NCI-H446 (cell line): ENCODE data around the gene FSTL4.

Experiments
- DNase-seq, 2 experiments: peaks; one replicate each; lab custom pipeline; 2025; lab: John Stamatoyannopoulos, UW

FSTL4 gene

GRCh38 chr5:133612249-133612860 is at the start of gene FSTL4:
TSS of gene FSTL4 (minus strand) at chr5:133612541.
- peak in 1 of 2 experiments; percentile 8 for DNase-seq

GRCh38 chr5:133661389-133661788 is 49.0 kb upstream of the FSTL4 start:
- DNase-seq: no peak

GRCh38 chr5:133658327-133658726 is 46.0 kb upstream of the FSTL4 start:
- no peak for DNase-seq

- no peak for DNase-seq
Measured at GRCh38 chr5:133657036-133657435, 44.7 kb upstream of the FSTL4 start.

- no peak for DNase-seq
Measured at GRCh38 chr5:133655966-133656365, 43.6 kb upstream of the FSTL4 start.

- DNase-seq: no peak
Measured at GRCh38 chr5:133653760-133654049, 41.4 kb upstream of the FSTL4 start.

- DNase-seq: no peak
Measured at GRCh38 chr5:133652951-133653759, 40.8 kb upstream of the FSTL4 start.

- DNase-seq: no peak
Measured at GRCh38 chr5:133644000-133644865, 31.9 kb upstream of the FSTL4 start.

- no peak for DNase-seq
Measured at GRCh38 chr5:133643365-133643764, 31.0 kb upstream of the FSTL4 start.

GRCh38 chr5:133642153-133642722 is 29.9 kb upstream of the FSTL4 start:
- DNase-seq: no peak

GRCh38 chr5:133641683-133642082 is 29.3 kb upstream of the FSTL4 start:
- DNase-seq: no peak

GRCh38 chr5:133639850-133640528 is 27.6 kb upstream of the FSTL4 start:
- no peak for DNase-seq

GRCh38 chr5:133638436-133638835 is 26.1 kb upstream of the FSTL4 start:
- no peak for DNase-seq

- DNase-seq: no peak
Measured at GRCh38 chr5:133637206-133637605, 24.9 kb upstream of the FSTL4 start.

GRCh38 chr5:133635051-133635450 is 22.7 kb upstream of the FSTL4 start:
- peak in 1 of 2 experiments; percentile 12 for DNase-seq

GRCh38 chr5:133627180-133627579 is 14.8 kb upstream of the FSTL4 start:
- no peak for DNase-seq

GRCh38 chr5:133624316-133624715 is 12.0 kb upstream of the FSTL4 start:
- no peak for DNase-seq

- no peak for DNase-seq
Measured at GRCh38 chr5:133618141-133618540, 5.8 kb upstream of the FSTL4 start.

GRCh38 chr5:133613743-133614142 is 1.4 kb upstream of the FSTL4 start:
- no peak for DNase-seq

GRCh38 chr5:133613184-133613583 is 843 bp upstream of the FSTL4 start:
- DNase-seq: no peak

- DNase-seq: no peak
Measured at GRCh38 chr5:133611357-133612248, 738 bp downstream of the FSTL4 start.
